C1 segment of cervical spinal cord (tissue), 14 donors: ENCODE measurements around the gene MYH14.

ENCODE experiments used
- DNase-seq, 14 donors: peaks; one replicate each; lab custom pipeline; 2025; lab: John Stamatoyannopoulos, UW

Gene MYH14

DNA sequence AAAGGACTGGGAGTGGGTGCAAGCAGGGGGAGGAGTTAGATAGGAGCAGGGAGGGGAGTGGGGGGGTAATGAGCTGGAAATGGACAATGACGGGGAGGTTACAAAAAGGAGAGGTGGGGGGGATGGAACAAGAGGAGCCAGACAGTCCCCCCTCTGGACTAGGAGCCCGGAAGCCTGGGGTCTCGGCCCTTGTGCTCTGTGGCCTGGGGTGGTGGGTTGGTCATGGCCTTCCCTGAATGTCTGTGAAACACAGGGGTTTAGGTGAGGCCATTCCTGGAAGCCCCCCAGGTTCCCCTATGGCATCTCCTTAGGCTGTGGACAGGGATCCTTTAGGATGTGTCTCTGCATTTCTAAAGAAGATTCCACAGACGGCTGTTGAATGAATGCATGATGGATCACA is 113.7 kb downstream of the MYH14 start:
- DNase-seq: no peak

- no peak for DNase-seq
Observed at GRCh38 chr19:50318438-50318837, 115.0 kb downstream of the MYH14 start.

- DNase-seq: no peak
Observed at GRCh38 chr19:50319156-50319555, 115.7 kb downstream of the MYH14 start.

- DNase-seq: no peak
Observed at GRCh38 chr19:50320051-50320450, 116.6 kb downstream of the MYH14 start.

DNA sequence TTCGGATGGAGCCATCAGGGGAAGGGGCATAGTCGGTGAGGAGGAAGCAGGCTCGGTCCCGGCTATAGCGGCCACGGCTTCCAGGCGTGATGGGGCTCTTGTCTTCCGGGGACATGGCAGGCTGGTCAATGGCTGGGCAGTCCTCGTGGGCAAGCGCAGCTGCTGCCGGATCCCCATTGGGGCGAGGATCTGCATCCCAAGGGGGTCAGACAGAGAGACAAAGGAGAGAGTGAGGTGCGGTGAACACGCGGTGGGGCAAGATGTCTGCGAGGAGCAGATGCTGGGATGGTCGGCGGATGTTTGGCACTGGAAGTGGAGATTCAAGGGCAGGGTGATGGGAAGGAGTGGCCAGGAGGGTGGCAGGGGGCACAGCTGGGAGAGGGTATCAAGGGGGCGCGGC is 117.2 kb downstream of the MYH14 start:
- no peak for DNase-seq

GRCh38 chr19:50321831-50322230 is 118.4 kb downstream of the MYH14 start:
- DNase-seq: no peak

DNA sequence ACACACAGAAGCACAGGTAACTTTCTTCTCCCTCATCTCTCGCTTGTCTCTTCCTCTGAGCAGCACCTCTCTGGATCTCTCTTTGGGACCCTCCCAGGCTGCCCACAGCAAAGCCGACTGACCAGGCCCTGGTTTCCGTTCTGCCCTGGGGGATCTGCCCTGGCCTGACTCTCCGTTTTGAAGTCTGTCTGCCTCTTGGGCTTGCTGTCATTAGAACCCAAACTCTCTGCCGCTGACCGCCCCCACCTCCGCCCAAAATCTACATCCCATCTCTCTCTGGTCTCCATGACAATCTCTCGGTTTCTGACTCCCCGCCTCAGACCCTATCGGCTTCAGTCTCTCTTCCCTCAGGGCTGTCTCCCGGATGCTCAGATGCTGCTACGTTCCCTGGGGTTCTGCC is 118.8 kb downstream of the MYH14 start:
- no peak for DNase-seq

DNA sequence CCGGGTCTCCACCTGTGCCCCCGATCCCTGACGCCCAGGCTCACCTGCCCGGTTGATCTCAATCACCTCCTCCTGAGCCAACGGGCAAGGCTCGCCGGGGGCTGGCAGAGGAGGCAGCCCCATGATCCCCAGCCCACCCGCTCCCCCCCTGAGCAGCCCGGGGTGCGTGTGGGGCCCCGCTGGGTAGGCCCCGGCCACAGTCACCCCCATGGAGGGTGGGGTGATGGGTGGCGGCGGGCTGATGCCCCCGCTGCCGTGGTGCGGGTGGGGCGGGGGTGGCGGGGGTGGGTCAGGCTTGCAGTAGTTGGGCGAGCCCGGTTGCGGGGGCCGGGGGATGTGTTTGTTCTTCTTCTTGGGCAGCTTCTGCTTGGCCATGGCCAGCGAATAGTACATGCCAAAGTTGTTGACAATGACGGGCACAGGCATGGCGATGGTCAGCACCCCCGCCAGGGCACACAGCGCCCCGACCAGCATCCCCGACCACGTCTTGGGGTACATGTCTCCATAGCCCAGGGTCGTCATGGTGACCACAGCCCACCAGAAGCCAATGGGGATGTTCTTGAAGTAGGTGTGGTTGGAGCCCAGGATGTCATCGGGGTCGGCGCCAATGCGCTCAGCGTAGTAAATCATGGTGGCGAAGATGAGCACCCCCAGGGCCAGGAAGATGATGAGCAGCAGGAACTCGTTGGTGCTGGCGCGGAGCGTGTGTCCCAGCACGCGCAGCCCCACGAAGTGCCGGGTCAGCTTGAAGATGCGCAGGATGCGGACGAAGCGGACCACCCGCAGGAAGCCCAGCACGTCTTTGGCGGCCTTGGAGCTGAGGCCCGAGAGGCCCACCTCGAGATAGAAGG is 119.7 kb downstream of the MYH14 start:
- no peak for DNase-seq

DNA sequence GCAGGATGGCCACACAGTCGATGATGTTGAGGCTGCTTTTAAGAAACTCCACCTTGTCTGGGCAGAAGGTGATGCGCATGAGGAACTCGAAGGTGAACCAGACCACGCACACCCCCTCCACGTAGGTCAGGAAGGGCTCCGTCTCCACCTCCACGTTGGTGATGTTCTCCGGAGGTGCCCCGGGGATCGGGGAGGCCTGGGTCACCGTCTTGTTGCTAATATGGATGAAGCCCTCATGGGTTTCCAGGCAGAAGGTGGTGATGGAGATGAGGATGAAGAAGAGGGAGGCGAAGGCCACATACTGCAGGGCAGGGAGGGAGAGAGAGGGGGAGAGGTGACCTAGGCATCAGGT is 120.3 kb downstream of the MYH14 start:
- no peak for DNase-seq

- DNase-seq: peak in 1 of 14 donors; percentile 55
Observed at GRCh38 chr19:50324331-50324730, 120.9 kb downstream of the MYH14 start.

DNA sequence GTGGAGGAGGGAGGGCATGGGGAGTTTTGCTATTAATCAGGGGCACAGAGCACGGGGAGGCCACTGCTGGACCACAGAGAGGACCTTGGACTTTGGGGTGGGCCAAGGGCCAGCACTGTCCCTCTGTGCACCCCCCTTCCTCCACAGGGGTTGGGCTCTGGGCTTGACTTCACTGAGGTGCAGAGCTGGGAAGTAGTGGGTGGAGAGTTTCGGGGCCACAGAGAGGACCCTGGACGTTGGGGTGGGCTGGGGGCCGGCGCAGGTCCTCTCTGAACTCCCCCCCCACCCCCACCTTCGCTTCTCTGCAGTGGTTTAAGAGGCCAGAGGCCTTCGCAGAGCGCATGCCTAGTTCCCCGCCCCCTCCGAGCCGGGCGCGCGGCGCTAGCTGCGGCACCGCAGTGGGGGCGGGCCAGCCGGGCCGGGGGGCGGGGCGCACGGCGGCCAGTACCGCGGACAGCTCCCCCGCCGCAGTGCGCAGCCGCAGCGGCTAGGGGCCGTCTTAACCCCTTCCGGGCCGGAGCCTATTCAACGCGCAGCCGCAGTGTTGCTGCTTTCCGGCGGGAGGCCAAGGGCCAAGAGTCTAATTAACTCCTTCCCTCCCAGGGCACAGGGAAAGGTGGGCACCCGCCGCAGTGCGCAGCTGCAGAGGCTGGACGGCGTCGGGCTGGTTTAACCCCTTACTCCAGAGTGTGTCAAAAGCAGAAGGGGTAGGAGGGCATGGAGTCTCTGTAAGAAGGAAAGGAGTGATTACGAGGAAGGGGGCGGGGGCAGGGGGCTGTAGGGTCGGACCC is 122.1 kb downstream of the MYH14 start:
- DNase-seq: peak in 13 of 14 donors; percentile 16 to 86 (median 58)

DNA sequence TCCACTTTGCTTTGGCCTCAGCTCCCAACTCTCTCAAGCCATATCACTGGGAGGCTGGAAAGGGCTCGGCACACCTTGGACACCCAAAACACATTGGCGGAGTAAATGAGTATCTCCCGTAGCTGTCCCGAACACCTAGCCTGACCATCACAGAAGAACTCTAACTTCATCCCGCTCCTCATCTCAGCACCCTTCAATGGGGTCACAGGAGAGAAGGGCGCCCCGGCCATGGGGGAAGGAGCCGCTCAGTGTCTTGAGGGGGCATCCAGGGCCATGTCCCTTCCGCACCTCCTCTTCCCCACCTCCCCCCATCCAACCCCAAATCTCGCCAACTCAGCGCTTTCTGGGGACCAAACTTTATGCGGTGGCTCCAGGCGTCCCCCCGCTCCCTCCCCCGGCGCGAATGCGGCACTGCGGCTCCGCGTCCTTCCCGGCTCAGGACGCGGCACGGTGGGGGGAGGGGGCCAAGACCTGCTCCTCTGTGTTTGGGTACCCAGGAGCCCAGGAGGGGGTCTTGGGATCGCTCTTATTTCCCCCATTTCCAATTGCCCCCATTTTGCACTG is 122.8 kb downstream of the MYH14 start:
- DNase-seq: peak in 1 of 14 donors; percentile 45

GRCh38 chr19:50327013-50327412 is 123.6 kb downstream of the MYH14 start:
- DNase-seq: no peak

- peak in 1 of 14 donors; percentile 5 for DNase-seq
Observed at GRCh38 chr19:50327461-50328223, 124.2 kb downstream of the MYH14 start.

DNA sequence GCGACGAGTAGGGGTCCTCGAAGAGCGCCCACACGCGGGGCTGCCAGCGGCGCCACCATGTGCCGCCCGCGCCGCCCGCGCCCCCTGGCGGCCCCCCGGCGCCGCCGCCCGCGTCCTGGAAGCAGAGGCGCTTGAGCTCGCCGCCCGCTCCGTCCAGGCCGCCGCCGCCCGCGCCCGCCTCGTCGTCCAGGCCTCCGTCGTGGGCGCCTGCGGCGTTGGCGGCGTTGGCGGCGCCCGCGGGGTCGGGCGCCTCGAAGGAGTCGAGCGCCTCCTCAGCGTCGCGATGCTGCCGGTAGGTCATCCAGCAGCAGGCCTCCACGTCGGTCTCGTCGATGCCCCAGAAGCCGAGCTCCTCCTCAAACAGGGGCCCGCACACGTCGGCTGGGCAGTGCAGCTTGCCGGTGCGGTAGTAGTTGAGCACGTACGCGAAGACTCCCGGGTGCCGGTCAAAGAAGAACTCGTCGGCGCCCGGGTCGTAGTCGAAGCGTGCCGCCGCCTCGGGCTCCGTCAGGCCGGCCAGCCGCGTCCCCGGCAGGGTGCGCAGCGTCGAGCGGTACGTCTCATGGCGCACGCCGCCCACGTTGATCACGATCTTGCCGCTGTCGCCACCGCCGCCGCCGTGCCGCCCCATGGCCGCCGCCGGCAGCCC is 124.9 kb downstream of the MYH14 start:
- peak in 2 of 14 donors; percentile 31 to 61 for DNase-seq

DNA sequence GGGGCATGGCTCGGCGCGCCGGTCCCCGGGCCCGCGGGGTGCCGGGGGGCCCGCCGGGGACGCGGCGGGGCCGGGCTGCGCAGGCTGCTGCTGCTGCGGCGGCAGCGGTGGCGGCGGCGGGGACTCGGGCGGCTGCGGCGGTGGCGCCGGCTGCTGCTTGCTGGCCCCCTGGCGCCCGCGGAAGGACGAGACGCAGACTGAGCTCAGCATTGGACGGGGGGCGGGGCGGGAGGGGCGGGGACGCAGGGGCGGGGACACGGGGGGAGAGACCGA is 125.4 kb downstream of the MYH14 start:
- no peak for DNase-seq

- peak; percentile 83 to 100 (median 96) for DNase-seq
Observed at GRCh38 chr19:50329146-50329925, 125.9 kb downstream of the MYH14 start, which contains the start of gene KCNC3. TSS of gene KCNC3 (minus strand) at chr19:50329377. CDS start at chr19:50329082, 295 bp downstream.

GRCh38 chr19:50329926-50330294 is 126.5 kb downstream of the MYH14 start:
- peak in 1 of 14 donors; percentile 41 for DNase-seq

- DNase-seq: peak in 13 of 14 donors; percentile 35 to 90 (median 81)
Observed at GRCh38 chr19:50330365-50331078, 127.1 kb downstream of the MYH14 start.
